ENCODE results near the gene STAMBPL1. TPM values are rescaled to one million over a fixed set of nuclear protein-coding genes. Genes with fewer than 3 reads are reported as not detected.
A peak's percentile ranks its signal among the peaks of the same experiment; 100 is the strongest.

The STAMBPL1 gene
- total RNA-seq, 1 donor, result 35.3 TPM

DNA sequence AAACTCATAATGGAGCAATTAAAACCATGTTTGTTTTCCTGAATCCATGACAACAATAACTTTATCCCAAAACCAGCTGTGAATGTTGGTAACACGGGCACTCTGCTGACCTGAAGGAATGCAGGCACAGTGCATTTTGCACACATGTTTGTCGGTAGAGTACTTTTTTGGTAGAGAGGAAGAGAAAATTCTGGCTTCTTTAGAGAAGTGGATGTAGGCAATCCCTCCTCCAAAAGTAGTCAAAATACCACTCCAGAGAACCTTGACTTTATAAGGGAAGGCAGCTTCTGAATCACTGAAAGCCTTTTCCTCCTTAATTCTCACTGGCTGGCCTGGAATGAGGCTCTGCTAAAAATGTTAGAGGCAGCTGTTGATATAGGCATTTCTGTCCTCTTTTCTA is 88.3 kb downstream of the STAMBPL1 start:
- no peak for DNase-seq (ENCODE audit: low read depth)
- TF ChIP-seq, protein P1, sequence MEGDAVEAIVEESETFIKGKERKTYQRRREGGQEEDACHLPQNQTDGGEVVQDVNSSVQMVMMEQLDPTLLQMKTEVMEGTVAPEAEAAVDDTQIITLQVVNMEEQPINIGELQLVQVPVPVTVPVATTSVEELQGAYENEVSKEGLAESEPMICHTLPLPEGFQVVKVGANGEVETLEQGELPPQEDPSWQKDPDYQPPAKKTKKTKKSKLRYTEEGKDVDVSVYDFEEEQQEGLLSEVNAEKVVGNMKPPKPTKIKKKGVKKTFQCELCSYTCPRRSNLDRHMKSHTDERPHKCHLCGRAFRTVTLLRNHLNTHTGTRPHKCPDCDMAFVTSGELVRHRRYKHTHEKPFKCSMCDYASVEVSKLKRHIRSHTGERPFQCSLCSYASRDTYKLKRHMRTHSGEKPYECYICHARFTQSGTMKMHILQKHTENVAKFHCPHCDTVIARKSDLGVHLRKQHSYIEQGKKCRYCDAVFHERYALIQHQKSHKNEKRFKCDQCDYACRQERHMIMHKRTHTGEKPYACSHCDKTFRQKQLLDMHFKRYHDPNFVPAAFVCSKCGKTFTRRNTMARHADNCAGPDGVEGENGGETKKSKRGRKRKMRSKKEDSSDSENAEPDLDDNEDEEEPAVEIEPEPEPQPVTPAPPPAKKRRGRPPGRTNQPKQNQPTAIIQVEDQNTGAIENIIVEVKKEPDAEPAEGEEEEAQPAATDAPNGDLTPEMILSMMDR (IDR thresholded peaks at IDR 0.05; ENCODE audit: insufficient read depth, low read length), result no peak

GRCh38 chr10:88971221-88972061 is 91.4 kb downstream of the STAMBPL1 start:
- no peak overlapping the region for H3K4me3 ChIP-seq (ENCODE audit: low read depth, low read length)
- DNase-seq (ENCODE audit: low read depth), result peak; percentile 85
- TF ChIP-seq, protein P1 (IDR thresholded peaks at IDR 0.05; ENCODE audit: insufficient read depth, low read length), result no peak

More for the DNA sequence above, 88.3 kb downstream of the STAMBPL1 start:
- H3K4me3 ChIP-seq (ENCODE audit: low read depth, low read length), result no peak overlapping the region

Other genes starting within 250 kb of the STAMBPL1 start
- not detected in 2 replicates for gene LIPF, start 215.8 kb upstream of the STAMBPL1 start, total RNA-seq (ENCODE audit: low replicate concordance)
- not detected in 2 replicates for gene LIPK, start 174.0 kb upstream of the STAMBPL1 start, total RNA-seq (ENCODE audit: low replicate concordance)
- not detected in 2 replicates for gene LIPN, start 120.2 kb upstream of the STAMBPL1 start, total RNA-seq (ENCODE audit: low replicate concordance)
- gene LIPM, start 77.5 kb upstream of the STAMBPL1 start, total RNA-seq (ENCODE audit: low replicate concordance), result 0.82 TPM in 1 of 2 replicates, not detected in the other
- gene ANKRD22, start 28.4 kb upstream of the STAMBPL1 start, total RNA-seq (ENCODE audit: low replicate concordance), result 0.09 and 0.33 TPM in 2 replicates
- 73.5 and 241 TPM in 2 replicates for gene ACTA2, start 72.5 kb downstream of the STAMBPL1 start, total RNA-seq (ENCODE audit: low replicate concordance)
- 55.5 and 61.9 TPM in 2 replicates for gene FAS, start 110.6 kb downstream of the STAMBPL1 start, total RNA-seq (ENCODE audit: low replicate concordance)

All from fibroblast of the aortic adventitia (primary cell).